H4 (cell line): ENCODE results near the gene PGGT1B. TPM values are rescaled to one million over a fixed set of nuclear protein-coding genes. Genes with fewer than 3 reads are reported as not detected.
"Not testable (repeated sequence)": the region's sequence is repeated elsewhere in the genome, so short reads cannot be mapped to it uniquely, and the experiment has no call there.

ENCODE experiments used
- DNase-seq: peaks from one replicate; pipeline ENCODE4 v3.0.0-alpha.2; 2015; ENCODE audit warnings: low spot score
- total RNA-seq: library from RNA; depleted of rRNA; stranded (reverse); fragments of >200 nt; shearing (Covaris generic); gene quantifications from 2 replicates; pipeline ENCODE4 v1.2.3, GENCODE V29; 2014

Gene PGGT1B
- total RNA-seq, 1 experiment from 2014 or later: 13.6 TPM

GRCh38 chr5:115260248-115260647, 2.4 kb downstream of the PGGT1B start:
- no peak for DNase-seq

DNA sequence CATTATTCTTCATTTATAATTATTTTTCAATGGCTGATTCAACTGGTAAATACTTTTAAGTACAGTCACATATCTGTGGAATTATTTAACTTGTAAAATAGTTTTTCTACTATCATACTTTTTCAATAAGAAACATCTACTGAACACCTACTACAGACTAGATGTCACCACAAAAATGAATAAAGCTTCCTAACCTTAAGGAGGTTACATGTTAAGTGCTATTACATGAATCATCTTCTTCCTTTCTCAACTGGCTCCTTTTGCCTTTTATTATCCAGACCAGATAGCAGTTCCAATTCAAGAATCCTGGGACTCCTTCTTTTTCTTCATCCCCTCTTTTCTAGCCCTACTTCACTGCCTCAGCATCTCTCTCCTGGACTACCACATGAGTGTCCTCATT, 4.7 kb downstream of the PGGT1B start:
- no peak for DNase-seq

DNA sequence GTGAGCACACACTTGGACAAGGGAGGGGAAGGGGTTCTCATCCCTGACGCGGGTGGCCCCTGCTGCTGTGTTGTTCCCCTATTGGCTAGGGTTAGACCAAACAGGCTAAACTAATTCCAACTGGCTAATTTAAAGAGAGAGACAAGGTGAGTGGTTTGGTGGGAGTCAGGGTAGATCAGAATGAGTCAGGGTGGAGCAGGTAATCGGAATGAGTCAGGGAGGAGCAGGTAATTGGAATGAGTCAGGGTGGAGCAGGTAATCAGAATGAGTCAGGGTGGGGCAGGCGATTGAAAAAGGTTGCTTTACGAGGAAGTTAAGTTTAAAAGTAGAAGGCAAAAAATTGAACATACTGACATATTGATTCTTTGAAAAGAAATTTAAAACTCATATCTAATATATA, 13.3 kb downstream of the PGGT1B start:
- not testable (repeated sequence) for DNase-seq

- peak; percentile 44 for DNase-seq
These were observed 16.2 kb downstream of the PGGT1B start for GRCh38 chr5:115246361-115246991.

DNA sequence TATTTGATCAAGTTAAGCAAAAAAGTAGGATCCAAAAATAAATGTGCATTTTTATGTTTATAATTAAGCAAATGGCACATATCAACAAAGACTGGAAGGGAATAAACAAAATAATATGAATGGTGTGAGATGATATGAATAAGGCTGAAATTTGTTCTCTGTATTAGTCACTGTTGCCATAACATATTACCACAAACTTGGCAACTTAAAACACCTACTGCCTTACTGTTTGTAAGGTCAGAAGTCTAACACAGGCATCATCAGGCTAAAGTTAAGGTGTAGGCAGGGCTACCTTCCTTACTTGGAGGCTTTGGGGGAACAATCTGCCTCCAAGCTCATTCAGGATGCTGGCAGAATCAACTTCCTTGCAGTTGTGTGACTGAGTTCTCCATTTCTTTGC, 19.3 kb downstream of the PGGT1B start:
- DNase-seq: no peak

- no peak for DNase-seq
These were observed 20.6 kb downstream of the PGGT1B start for GRCh38 chr5:115241881-115242642.

DNA sequence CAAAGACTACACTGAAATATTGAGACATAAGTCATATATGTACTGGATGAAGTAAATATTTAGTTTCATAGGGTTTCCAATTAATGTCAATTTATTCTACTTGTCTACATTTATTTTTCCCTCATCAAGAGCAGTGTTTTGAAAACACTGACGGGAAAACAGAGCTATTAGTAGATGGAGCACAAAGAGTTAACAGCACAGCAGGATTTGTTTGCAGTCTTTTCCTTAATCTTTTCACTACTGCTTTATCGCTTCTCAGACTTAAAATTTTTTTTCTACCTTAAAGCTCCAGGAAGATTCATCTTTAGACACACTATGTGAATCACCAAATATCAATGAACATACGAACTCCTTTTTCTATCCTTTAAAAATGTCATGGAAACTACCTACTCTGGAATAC, 25.6 kb downstream of the PGGT1B start:
- no peak for DNase-seq

- no peak for DNase-seq
These were observed 26.1 kb downstream of the PGGT1B start for GRCh38 chr5:115236599-115236998.

DNA sequence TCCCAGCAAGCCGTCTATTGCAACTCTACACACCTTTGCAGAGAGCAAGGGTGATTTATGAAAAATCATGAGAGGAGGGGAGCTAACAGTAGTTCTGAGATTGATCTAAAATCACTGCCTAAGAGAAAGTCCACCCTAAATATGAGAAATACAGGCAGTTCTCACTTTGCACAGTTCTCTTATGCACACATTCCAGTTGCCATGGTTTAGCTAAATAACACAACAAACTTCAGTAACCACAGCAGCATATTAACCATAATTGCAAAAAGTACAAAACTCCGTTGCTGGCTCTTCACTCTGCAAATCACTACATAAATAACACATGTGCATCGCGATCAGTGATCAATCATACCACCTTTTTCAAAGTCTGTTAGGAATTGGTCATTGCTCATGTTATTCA, 31.1 kb downstream of the PGGT1B start:
- no peak for DNase-seq

DNA sequence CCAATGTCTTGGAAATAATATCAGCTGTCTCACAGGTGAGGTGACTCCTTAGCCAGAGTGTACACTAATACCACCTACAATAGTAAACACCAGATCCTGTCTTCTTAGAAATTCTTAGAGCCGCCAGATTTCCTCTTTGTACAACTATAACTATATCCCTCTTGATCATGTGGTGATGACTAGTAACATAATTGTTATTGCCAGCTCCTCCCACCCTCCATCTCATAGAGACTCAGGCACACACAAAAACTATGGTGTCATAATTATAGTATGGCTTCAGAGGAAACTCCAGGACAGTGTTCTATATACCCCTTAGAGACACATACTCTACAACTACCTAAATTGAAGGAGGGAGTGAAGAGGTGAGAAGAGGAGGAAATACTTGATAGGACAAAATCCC, 33.1 kb downstream of the PGGT1B start:
- DNase-seq: no peak

DNA sequence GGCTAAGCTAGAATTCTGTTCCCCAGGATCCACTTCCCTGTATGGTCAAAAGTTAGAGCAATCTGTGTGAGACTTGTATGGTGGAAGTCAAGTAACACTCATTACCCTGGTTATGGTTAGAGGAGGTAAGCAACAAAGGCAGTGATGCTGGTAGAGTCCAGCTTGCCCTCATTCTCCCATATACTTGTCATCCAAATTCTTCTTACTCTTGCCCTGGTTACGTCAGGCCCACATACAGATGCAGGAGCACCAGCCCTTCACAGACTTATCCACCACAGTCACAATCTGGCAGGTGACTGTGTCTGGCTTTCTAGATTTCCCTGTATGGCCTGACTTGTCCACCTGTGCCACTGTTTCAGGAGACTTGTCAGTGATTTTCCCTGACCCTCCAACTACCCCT, 35.4 kb downstream of the PGGT1B start:
- no peak for DNase-seq

GRCh38 chr5:115214541-115214940, 48.1 kb downstream of the PGGT1B start:
- DNase-seq: no peak

GRCh38 chr5:115209279-115209678, 53.4 kb downstream of the PGGT1B start:
- no peak for DNase-seq

DNA sequence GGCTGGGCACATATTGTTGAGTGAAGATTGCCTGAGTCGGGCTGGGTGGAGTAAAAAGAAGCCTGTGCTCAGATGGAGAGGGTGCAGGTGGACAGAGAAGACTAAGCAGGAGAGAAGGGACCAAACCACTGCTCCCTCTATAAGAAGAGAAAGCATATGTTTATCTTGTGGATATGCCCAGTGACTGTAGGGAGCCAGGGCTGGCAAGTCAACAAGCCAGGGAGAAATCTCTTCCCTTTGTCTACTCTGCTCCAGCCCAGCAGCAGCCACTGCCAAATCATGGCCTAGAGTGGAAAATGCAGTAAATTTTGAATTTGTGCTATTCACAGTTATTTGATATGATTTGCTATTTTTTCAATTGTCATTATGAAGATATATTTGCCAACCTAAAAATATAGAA, 59.7 kb downstream of the PGGT1B start:
- DNase-seq: no peak

- DNase-seq: no peak
These were observed 66.5 kb downstream of the PGGT1B start for GRCh38 chr5:115196161-115196560.

DNA sequence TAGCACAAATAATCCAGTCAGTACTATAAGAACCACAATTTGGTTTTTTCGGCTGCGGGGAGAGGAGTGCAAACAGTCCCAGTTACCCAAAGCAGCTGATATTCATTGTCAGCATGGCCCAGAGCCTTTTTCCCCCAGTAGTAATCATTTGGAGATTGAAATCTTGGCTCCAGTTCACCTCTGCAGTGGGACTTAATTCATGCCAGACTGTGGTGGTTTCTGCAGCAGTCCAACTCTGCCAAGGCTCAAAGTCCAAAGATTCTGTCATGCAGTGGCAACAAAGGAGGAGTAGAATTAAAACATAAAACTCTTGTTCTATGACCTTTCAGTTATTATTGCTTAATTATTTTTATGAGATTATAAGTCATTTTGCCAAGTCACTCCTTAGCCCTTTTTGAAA, 68.0 kb downstream of the PGGT1B start:
- no peak for DNase-seq

GRCh38 chr5:115193295-115193694, 69.4 kb downstream of the PGGT1B start:
- DNase-seq: no peak

- DNase-seq: no peak
These were observed 70.6 kb downstream of the PGGT1B start for GRCh38 chr5:115192098-115192497.

- no peak for DNase-seq
These were observed 71.1 kb downstream of the PGGT1B start for GRCh38 chr5:115191474-115192031.

DNA sequence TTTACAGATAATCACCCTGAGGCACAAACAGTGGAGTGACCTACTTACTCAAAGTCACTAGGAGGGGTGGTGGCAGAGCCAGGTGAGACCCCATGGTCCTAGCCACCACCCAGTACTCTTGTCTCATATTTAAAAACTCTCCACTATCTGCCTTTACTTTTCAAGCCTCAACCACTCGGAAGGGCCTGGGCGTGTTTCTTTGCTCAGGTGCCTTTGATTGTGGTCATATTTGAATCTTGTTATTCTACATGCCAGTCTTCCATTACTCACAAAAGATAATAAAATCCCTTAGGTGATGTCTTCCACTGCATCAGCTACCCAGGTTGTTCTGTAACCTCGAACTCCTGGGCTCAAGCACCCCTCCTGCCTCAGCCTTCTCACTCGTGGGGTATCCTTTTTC, 72.3 kb downstream of the PGGT1B start:
- DNase-seq: no peak

- DNase-seq: no peak
These were observed 72.8 kb downstream of the PGGT1B start for GRCh38 chr5:115189866-115190265.

GRCh38 chr5:115186794-115187193, 75.9 kb downstream of the PGGT1B start:
- DNase-seq: no peak

DNA sequence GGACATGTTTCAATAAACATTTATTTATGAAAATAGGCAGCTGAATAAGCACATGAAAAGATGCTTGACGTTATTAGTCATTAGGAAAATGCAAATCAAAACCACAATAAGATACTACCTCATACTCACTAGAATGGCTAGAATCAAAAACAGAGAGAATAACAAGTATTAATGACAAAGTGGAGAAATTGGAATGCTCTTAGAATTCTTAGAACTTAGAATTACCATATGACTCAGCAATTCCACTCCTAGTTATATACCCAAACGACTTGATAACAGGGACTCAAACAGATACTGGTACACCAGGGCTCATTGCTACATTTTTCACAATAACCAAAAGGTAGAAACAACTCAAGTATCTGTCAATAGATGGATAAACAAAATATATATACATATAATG, 77.9 kb downstream of the PGGT1B start:
- DNase-seq: no peak
